ENCODE data around the gene FBXO34.

DNA sequence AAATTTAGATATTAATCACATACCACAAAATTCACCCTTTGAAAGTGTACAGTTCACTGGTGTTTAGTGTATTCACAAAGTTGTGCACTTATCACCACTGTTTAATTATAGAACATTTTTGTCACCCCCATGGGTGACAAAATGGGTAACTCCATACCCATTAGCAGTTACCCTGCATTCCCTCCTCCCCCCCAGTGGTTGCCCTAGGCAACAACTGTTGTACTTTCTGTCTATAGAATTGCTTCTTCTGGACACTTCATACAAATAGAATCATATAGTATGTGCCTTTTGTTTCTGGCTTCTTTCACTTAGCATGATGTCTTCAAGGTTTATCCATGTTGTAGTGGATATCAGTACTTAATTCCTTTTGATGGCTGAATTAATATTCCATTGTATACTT lies 52.7 kb downstream of the FBXO34 start:
- TF ChIP-seq DNMT3B (CRISPR knock-in tag; conservative IDR thresholded peaks at IDR 0.05): no peak
- TF ChIP-seq FOXM1 (CRISPR knock-in tag; IDR thresholded peaks at IDR 0.05): no peak
- no peak for TF ChIP-seq EEA1 (CRISPR knock-in tag; IDR thresholded peaks at IDR 0.05; ENCODE audit: borderline replicate concordance)
- TF ChIP-seq CC2D1A (CRISPR knock-in tag; IDR thresholded peaks at IDR 0.05): no peak
- no peak for TF ChIP-seq ZNF10 (CRISPR knock-in tag; IDR thresholded peaks at IDR 0.05; ENCODE audit: borderline replicate concordance, low read depth)
- no peak for TF ChIP-seq MXD4 (CRISPR knock-in tag; IDR thresholded peaks at IDR 0.05)
- no peak for TF ChIP-seq HNRNPK (IDR thresholded peaks at IDR 0.05; ENCODE audit: low read depth, low read length, poor library complexity, severe bottlenecking)
- TF ChIP-seq SIN3A (IDR thresholded peaks at IDR 0.05; ENCODE audit: borderline replicate concordance, low read depth, low read length): no peak
- TF ChIP-seq BORCS8-MEF2B (CRISPR knock-in tag; IDR thresholded peaks at IDR 0.05): no peak
- TF ChIP-seq YY1 (IDR thresholded peaks at IDR 0.05; ENCODE audit: insufficient read depth, insufficient replicate concordance, low read depth, low read length): no peak

All from HepG2 (cell line).